T-helper 2 cell treated with Interferon-gamma antibody and Interleukin-4, amounts not matched to agents 5 μg/mL and 100 μg/mL, for 36 hours (primary cell): ENCODE data around the gene ZNG1B.
"Not testable (repeated sequence)": the region's sequence is repeated elsewhere in the genome, so short reads cannot be mapped to it uniquely, and the experiment has no call there.

Experiments
- DNase-seq: peaks from one replicate; pipeline ENCODE4 v3.0.0; 2021; ENCODE audit warnings: low spot score
- H3K27ac Mint-ChIP-seq: one replicate; pipeline ENCODE4 v1.8.0; 2021; ENCODE audit warnings: mild to moderate bottlenecking, mixed read lengths
- H3K27me3 Mint-ChIP-seq: one replicate; pipeline ENCODE4 v1.8.0; 2021; ENCODE audit warnings: low read depth, mixed read lengths
- H3K36me3 Mint-ChIP-seq: one replicate; pipeline ENCODE4 v1.8.0; 2021; ENCODE audit warnings: low read depth, mixed read lengths
- H3K4me1 Mint-ChIP-seq: one replicate; pipeline ENCODE4 v1.8.0; 2021; ENCODE audit warnings: low read depth, mixed read lengths
- H3K4me3 Mint-ChIP-seq: one replicate; pipeline ENCODE4 v1.8.0; 2022; ENCODE audit warnings: mild to moderate bottlenecking, moderate library complexity, mixed read lengths
- H3K9me3 Mint-ChIP-seq: one replicate; pipeline ENCODE4 v1.8.0; 2021; ENCODE audit warnings: mixed read lengths

The ZNG1B gene

GRCh38 chr2:113499019-113499885 is 61.8 kb downstream of the ZNG1B start:
- DNase-seq, H3K9me3 Mint-ChIP-seq, H3K36me3 Mint-ChIP-seq, H3K27ac Mint-ChIP-seq, H3K4me1 Mint-ChIP-seq: not testable (repeated sequence)
- Mint-ChIP-seq H3K4me3 (peak overlapping the region; percentile 54), H3K27me3 (peaks cover 37% of the 10 kb centered on the region)

- not testable (repeated sequence) for H3K36me3 Mint-ChIP-seq, H3K4me1 Mint-ChIP-seq, H3K27ac Mint-ChIP-seq, H3K9me3 Mint-ChIP-seq, DNase-seq
- Mint-ChIP-seq H3K4me3 (peak overlapping the region; percentile 37), H3K27me3 (peaks cover 39% of the 10 kb centered on the region)
These were observed 62.6 kb downstream of the ZNG1B start for GRCh38 chr2:113499886-113500722.

- not testable (repeated sequence) for H3K36me3 Mint-ChIP-seq, H3K4me1 Mint-ChIP-seq, H3K27ac Mint-ChIP-seq, H3K9me3 Mint-ChIP-seq
- Mint-ChIP-seq H3K27me3 (peaks cover 39% of the 10 kb centered on the region), H3K4me3 (peak overlapping the region; percentile 37)
- DNase-seq, result peak; percentile 21
These were observed 63.2 kb downstream of the ZNG1B start for GRCh38 chr2:113500723-113501038.

GRCh38 chr2:113502216-113503093 is 65.0 kb downstream of the ZNG1B start:
- Mint-ChIP-seq H3K27ac (peak overlapping the region; percentile 73), H3K27me3 (peaks cover 42% of the 10 kb centered on the region), H3K4me3 (peak overlapping the region; percentile 73)
- not testable (repeated sequence) for H3K36me3 Mint-ChIP-seq, DNase-seq, H3K4me1 Mint-ChIP-seq, H3K9me3 Mint-ChIP-seq

DNA sequence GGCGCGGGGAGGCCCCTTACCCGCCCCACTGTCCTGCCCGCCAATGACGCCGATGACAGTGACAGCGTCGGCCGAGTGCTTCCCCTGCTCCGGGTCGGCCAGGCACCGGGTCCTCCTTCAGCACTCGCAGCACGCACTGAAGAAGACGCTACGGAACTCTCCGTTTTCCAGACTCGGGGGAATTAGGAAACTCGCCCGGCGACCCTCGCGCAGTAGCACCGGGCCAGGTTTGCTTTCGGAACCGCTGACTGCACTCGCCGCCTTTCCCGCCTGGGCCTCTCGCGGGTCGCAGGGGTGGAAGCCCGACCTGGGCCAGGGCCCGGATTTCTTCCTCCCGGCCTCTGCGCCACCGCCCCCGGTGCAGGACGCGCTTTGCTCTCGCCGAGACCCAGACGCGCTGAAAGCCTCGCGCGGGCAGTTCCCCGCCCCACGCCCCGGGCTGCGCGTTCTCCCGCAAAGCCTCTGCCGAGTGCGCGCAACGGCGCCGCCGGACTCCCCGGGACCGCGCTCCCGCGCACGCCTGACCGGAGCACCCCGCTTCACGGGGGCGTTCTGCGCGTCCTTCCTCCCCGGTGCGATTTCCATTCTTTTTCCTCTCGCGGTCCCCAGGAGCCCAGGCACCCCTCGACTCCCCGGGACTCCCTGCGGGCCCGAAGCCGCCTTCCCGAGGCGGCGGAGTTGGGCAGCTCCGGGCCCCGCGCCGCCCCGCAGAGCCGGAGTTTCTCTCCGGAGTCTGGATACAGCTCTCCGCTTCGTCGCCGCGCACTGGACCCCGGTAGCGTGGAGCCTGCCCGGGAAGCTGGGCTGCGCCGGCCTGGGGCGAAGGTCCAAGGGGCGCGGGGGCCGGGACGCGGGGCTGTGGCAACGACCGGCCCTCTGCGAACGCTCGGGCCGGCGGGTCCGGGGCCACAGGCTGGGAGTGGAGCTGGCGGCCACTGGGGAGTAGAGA is 65.9 kb downstream of the ZNG1B start:
- H3K4me1 Mint-ChIP-seq, H3K9me3 Mint-ChIP-seq, H3K36me3 Mint-ChIP-seq: not testable (repeated sequence)
- Mint-ChIP-seq H3K27me3 (peaks cover 44% of the 10 kb centered on the region), H3K4me3 (peak overlapping the region; percentile 73), H3K27ac (peak overlapping the region; percentile 41)
- peak; percentile 47 for DNase-seq

DNA sequence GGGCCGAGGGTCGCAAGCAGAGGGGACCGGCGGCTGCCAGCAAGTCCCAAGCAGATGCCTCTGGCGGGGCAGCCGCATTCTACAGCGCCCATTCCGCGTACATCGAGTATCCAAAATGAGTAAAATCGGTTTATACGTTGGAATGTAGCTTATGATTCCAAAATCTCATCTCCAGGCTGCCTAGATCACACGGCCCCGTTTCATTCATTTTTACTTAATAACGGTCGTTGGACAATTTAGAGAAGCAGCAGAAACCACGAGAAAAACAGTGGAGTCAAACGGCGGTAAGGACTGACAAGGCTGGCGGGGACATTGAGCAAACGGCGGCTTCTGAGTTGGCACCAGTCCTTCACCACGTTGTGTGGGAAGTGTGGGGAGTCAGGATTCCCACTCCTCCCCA is 66.6 kb downstream of the ZNG1B start:
- not testable (repeated sequence) for H3K9me3 Mint-ChIP-seq, DNase-seq, H3K27ac Mint-ChIP-seq, H3K4me1 Mint-ChIP-seq, H3K36me3 Mint-ChIP-seq
- Mint-ChIP-seq H3K27me3 (peaks cover 42% of the 10 kb centered on the region), H3K4me3 (peak overlapping the region; percentile 27)

- not testable (repeated sequence) for H3K4me1 Mint-ChIP-seq, H3K27ac Mint-ChIP-seq, H3K36me3 Mint-ChIP-seq, DNase-seq, H3K4me3 Mint-ChIP-seq, H3K9me3 Mint-ChIP-seq
- H3K27me3 Mint-ChIP-seq, result peaks cover 31% of the 10 kb centered on the region
These were observed 70.1 kb downstream of the ZNG1B start for GRCh38 chr2:113507394-113508140.

DNA sequence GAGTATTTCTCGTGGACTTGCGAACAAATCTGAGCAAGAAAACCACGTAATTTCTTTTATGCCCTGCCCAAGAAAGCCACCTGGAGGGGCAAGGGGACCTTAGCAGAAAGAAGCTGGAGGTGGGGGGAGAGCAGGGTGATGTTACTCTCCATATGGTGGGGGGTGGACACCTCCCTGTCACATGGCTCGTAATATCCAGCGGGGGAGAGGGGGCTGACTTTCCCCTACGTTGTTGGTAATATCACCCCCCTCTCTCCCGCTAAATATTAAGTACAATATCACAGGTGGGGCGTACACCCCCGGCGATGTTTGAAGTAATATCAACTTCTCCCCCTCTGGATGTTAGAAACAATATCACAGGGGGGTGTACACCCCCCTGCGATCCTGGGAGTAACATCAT is 70.7 kb downstream of the ZNG1B start:
- H3K36me3 Mint-ChIP-seq, result not testable (repeated sequence)

DNA sequence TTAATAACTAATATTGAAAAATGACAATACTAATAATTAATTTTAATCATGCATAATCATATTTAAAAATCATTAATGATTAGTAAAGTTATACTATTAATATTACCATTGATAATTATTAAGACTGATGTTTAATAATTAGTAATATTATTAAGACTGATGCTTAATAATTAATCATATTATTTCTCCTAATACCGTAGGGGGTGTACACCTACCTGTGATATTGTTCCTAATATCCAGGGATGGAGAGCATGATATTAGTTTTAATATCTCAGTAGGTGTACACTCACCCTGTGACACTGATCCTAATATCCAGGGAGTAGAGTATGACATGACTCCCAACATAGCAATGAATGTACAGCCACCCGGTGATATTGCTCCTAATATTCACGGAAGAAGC is 73.4 kb downstream of the ZNG1B start:
- H3K4me3 Mint-ChIP-seq, H3K27ac Mint-ChIP-seq, H3K4me1 Mint-ChIP-seq, H3K9me3 Mint-ChIP-seq, H3K36me3 Mint-ChIP-seq, DNase-seq: not testable (repeated sequence)
- H3K27me3 Mint-ChIP-seq, result peaks cover 29% of the 10 kb centered on the region

More for the DNA sequence above, 70.7 kb downstream of the ZNG1B start:
- peaks cover 27% of the 10 kb centered on the region for H3K27me3 Mint-ChIP-seq
- H3K27ac Mint-ChIP-seq, DNase-seq, H3K4me3 Mint-ChIP-seq, H3K9me3 Mint-ChIP-seq, H3K4me1 Mint-ChIP-seq: not testable (repeated sequence)

DNA sequence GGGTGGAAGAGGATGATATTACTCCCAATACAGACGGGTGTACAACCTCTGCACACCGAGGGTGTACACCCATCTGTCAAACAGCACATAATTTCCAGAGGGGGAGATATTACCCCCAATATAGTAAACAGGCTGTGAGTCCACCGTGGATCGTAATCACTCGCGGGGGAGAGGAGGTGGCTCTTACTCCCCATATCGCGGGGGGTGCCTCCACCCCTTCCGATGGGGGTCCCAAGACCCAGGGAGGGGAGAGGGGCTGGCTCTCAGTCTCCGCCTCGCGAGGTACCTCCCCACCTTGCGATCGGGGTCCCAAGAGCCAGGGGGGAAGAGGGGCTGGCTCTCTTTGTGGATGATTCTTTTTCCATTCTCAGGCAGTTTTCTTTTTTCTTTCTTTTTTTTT is 74.4 kb downstream of the ZNG1B start:
- H3K27ac Mint-ChIP-seq, DNase-seq, H3K4me3 Mint-ChIP-seq, H3K36me3 Mint-ChIP-seq, H3K9me3 Mint-ChIP-seq, H3K4me1 Mint-ChIP-seq: not testable (repeated sequence)
- peaks cover 29% of the 10 kb centered on the region for H3K27me3 Mint-ChIP-seq

GRCh38 chr2:113515457-113515856 is 78.0 kb downstream of the ZNG1B start:
- not testable (repeated sequence) for H3K36me3 Mint-ChIP-seq, H3K4me1 Mint-ChIP-seq, H3K9me3 Mint-ChIP-seq, DNase-seq, H3K27ac Mint-ChIP-seq, H3K27me3 Mint-ChIP-seq, H3K4me3 Mint-ChIP-seq

DNA sequence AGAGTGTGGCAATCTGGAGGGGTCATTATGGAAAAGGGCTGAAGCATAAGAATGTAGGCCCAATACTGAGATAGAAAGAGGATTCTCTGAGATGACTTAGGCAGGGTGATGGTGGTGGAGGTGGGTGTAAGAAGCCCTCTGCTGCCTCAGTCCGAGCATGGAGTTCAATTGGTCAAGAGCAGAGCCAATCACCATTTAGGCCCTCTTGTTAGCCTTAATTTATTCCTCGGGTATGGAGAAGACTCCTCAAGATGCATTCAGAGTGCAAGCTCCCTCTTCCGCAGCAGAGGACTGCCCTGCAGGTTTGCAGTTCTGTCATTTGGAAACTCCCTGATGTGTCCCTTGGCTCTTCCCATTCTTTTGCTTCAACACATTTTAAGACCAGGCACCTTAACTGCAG is 78.5 kb downstream of the ZNG1B start:
- not testable (repeated sequence) for H3K27ac Mint-ChIP-seq, H3K36me3 Mint-ChIP-seq, H3K4me1 Mint-ChIP-seq, H3K27me3 Mint-ChIP-seq, H3K9me3 Mint-ChIP-seq, DNase-seq, H3K4me3 Mint-ChIP-seq
